ENCODE measurements around the gene CPN1. TPM values are rescaled to one million over a fixed set of nuclear protein-coding genes. Genes with fewer than 3 reads are reported as not detected.

The CPN1 gene
- total RNA-seq, 1 donor from 2014 or later = not detected

- no peak for ATAC-seq
- Histone ChIP-seq H3K9me3 (no peaks in the 10 kb centered on the region), H3K4me1 (no peaks in the 10 kb centered on the region), H3K27ac (no peak overlapping the region), H3K36me3 (no peaks in the 10 kb centered on the region), H3K27me3 (ENCODE audit: low read depth) (peaks cover 11% of the 10 kb centered on the region), H3K4me3 (no peak overlapping the region)
- no peak for DNase-seq
- TF ChIP-seq CTCF (IDR thresholded peaks at IDR 0.05) = no peak
- intact Hi-C loops (cut with DNase I) = no loop called here
Observed at GRCh38 chr10:100122780-100123179, 41.1 kb upstream of the CPN1 start.

GRCh38 chr10:100120550-100120949, 38.9 kb upstream of the CPN1 start:
- H3K27me3 ChIP-seq (ENCODE audit: low read depth) = peaks cover 30% of the 10 kb centered on the region
- TF ChIP-seq CTCF (IDR thresholded peaks at IDR 0.05) = no peak
- ATAC-seq = no peak
- H3K4me1 ChIP-seq = no peaks in the 10 kb centered on the region
- no peaks in the 10 kb centered on the region for H3K36me3 ChIP-seq
- no peak for DNase-seq
- intact Hi-C loops (cut with DNase I) = no loop called here
- no peak overlapping the region for H3K4me3 ChIP-seq
- no peaks in the 10 kb centered on the region for H3K9me3 ChIP-seq
- H3K27ac ChIP-seq = no peak overlapping the region

GRCh38 chr10:100119726-100120125, 38.1 kb upstream of the CPN1 start:
- no peak overlapping the region for H3K4me3 ChIP-seq
- no peak overlapping the region for H3K27ac ChIP-seq
- ATAC-seq (no peak), DNase-seq (no peak)
- no peaks in the 10 kb centered on the region for H3K4me1 ChIP-seq
- no peak for TF ChIP-seq CTCF (IDR thresholded peaks at IDR 0.05)
- H3K9me3 ChIP-seq = no peaks in the 10 kb centered on the region
- peaks cover 38% of the 10 kb centered on the region for H3K27me3 ChIP-seq (ENCODE audit: low read depth)
- intact Hi-C loops (cut with DNase I) = no loop called here
- H3K36me3 ChIP-seq = no peaks in the 10 kb centered on the region

DNA sequence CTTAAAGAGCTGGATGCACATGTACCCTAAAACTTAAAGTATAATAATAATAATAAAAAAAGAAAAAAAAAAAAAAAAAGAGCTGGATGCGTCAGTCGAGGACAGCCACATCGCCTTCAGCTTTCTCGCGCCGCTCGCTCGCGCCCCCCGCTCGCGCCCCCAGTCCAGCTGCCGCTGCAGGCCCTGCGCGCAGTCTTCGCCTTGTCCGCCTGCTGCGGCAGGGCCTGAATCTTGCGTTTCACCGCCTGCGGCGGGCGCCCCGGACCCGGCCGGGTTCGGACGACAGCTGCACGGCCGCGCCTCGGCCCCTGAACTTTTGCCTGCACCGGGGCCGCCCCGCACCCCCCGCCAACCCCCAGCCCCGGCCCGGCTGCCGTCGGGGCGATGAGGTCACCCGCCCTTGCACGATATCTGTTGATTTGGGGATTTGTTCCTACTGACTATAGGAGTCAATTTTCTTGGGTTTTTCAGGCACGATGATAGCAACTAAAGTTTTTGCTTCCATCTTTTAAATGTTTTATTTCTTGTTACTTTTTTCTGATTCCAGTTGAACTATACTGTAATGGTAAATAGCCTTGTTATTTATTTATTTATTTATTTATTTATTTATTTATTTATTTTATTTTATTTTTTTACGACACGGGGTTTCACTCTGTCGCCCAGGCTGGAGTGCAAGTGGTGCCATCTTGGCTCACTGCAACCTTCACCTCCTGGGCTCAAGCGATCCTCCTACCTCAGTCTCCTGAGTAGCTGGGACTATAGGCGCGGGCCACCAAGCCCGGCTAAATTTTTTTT, 33.5 kb upstream of the CPN1 start:
- intact Hi-C loops (cut with DNase I) = no loop called here
- H3K4me3 ChIP-seq = no peak overlapping the region
- DNase-seq = no peak
- no peak overlapping the region for H3K27ac ChIP-seq
- H3K4me1 ChIP-seq = no peaks in the 10 kb centered on the region
- peaks cover 35% of the 10 kb centered on the region for H3K27me3 ChIP-seq (ENCODE audit: low read depth)
- H3K9me3 ChIP-seq = no peaks in the 10 kb centered on the region
- no peak for ATAC-seq
- H3K36me3 ChIP-seq = no peaks in the 10 kb centered on the region
- TF ChIP-seq CTCF (IDR thresholded peaks at IDR 0.05) = no peak

DNA sequence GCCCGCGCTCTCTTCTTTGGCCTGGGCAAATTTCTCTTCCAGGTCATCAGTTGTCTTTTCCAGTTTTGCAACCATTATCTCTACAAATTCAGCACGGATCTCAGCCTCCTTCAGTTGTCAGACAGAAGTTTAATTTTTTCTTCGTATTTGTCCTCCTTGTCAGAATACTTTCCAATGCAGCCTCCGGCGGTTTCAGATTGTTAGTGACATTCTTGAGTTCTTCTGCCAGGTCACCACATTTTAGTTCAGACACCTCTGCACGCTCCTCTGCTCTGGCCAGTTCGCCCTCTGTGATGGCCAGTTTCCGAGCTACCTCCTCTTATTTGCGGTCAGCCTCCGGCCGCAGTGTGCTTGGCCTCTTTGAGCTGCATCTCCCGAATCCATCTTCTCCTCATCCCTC, 32.8 kb upstream of the CPN1 start:
- no peak for DNase-seq
- no peaks in the 10 kb centered on the region for H3K4me1 ChIP-seq
- TF ChIP-seq CTCF (IDR thresholded peaks at IDR 0.05) = no peak

More for the DNA sequence above, 32.8 kb upstream of the CPN1 start:
- peaks cover 31% of the 10 kb centered on the region for H3K27me3 ChIP-seq (ENCODE audit: low read depth)
- intact Hi-C loops (cut with DNase I) = no loop called here
- no peak for ATAC-seq
- H3K36me3 ChIP-seq = no peaks in the 10 kb centered on the region
- H3K27ac ChIP-seq = no peak overlapping the region
- H3K9me3 ChIP-seq = no peaks in the 10 kb centered on the region
- H3K4me3 ChIP-seq = no peak overlapping the region

All from lower lobe of right lung (tissue), 2 donors.